ENCODE data around the gene TIGD6.

DNA sequence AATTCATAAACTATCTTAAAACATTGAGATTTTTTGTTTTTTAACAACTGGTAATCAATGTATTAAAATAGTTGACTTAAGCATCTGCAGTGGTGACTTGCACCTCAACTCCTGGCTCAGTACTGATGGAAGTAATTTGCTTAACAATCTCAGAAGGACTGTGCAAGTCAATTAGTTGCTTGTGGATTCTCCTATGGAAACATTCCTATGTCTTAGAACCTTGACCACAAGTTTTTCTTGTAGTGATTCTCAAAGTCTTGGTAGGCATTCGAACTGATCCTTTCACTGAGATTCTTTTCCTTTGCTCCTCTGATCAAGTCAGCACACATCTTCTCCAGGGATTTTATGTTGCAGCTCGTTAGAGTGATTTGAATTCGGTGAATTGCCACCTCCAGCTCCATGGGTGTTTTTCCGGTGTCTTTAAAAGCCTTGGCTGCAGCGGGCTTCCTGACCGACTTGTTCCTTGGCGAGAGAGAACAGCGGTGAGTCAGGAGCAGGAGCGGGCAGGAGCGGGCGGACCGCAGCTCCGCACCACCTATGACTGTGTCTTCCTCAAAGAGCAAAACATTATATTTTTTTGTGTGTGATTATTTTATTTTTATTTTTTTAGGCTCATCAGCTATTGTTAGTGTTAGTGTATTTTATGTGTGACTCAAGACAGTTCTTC is 21.2 kb upstream of the TIGD6 start:
- TF ChIP-seq CTCF (IDR thresholded peaks at IDR 0.05) = no peak
- no peak for TF ChIP-seq POLR2A (IDR thresholded peaks at IDR 0.05)
- no peak for TF ChIP-seq EP300 (IDR thresholded peaks at IDR 0.05)
- TF ChIP-seq POLR2AphosphoS5 (IDR thresholded peaks at IDR 0.05) = no peak

Data from gastroesophageal sphincter (tissue), 3 donors.